Measurements from ENCODE around the gene ANKRD31. TPM values are rescaled to one million over a fixed set of nuclear protein-coding genes. Genes with fewer than 3 reads are reported as not detected.
"Not testable (repeated sequence)": the region's sequence is repeated elsewhere in the genome, so short reads cannot be mapped to it uniquely, and the experiment has no call there.

ANKRD31 gene
- total RNA-seq, 1 donor from 2014 or later = 0.12 TPM

- DNase-seq (ENCODE audit: low read depth) = no peak
- no peak overlapping the region for H3K4me3 ChIP-seq (ENCODE audit: low read depth, low read length)
- TF ChIP-seq CTCF (conservative IDR thresholded peaks at IDR 0.05; ENCODE audit: low read depth, low read length) = no peak
Observed at GRCh38 chr5:75275756-75276155, 39.1 kb upstream of the ANKRD31 start.

- no peak for DNase-seq (ENCODE audit: low read depth)
- TF ChIP-seq CTCF (conservative IDR thresholded peaks at IDR 0.05; ENCODE audit: low read depth, low read length) = no peak
- no peak overlapping the region for H3K4me3 ChIP-seq (ENCODE audit: low read depth, low read length)
Observed at GRCh38 chr5:75275147-75275546, 38.5 kb upstream of the ANKRD31 start.

- H3K4me3 ChIP-seq (ENCODE audit: low read depth, low read length) = no peak overlapping the region
- DNase-seq (ENCODE audit: low read depth) = no peak
- no peak for TF ChIP-seq CTCF (conservative IDR thresholded peaks at IDR 0.05; ENCODE audit: low read depth, low read length)
Observed at GRCh38 chr5:75274486-75274885, 37.8 kb upstream of the ANKRD31 start.

- DNase-seq (ENCODE audit: low read depth) = not testable (repeated sequence)
Observed at GRCh38 chr5:75270605-75271004, 33.9 kb upstream of the ANKRD31 start.

GRCh38 chr5:75265731-75266130, 29.1 kb upstream of the ANKRD31 start:
- DNase-seq (ENCODE audit: low read depth) = peak; percentile 32
- peak; percentile 83 for TF ChIP-seq CTCF (conservative IDR thresholded peaks at IDR 0.05; ENCODE audit: low read depth, low read length)
- H3K4me3 ChIP-seq (ENCODE audit: low read depth, low read length) = no peak overlapping the region

More at GRCh38 chr5:75270605-75271004, 33.9 kb upstream of the ANKRD31 start:
- H3K4me3 ChIP-seq (ENCODE audit: low read depth, low read length) = not testable (repeated sequence)

- no peak for DNase-seq (ENCODE audit: low read depth)
- TF ChIP-seq CTCF (conservative IDR thresholded peaks at IDR 0.05; ENCODE audit: low read depth, low read length) = no peak
- H3K4me3 ChIP-seq (ENCODE audit: low read depth, low read length) = no peak overlapping the region
Observed at GRCh38 chr5:75262271-75262670, 25.6 kb upstream of the ANKRD31 start.

- no peak for TF ChIP-seq CTCF (conservative IDR thresholded peaks at IDR 0.05; ENCODE audit: low read depth, low read length)
- H3K4me3 ChIP-seq (ENCODE audit: low read depth, low read length) = no peak overlapping the region
- DNase-seq (ENCODE audit: low read depth) = peak; percentile 73
Observed at GRCh38 chr5:75260708-75261107, 24.0 kb upstream of the ANKRD31 start.

GRCh38 chr5:75250452-75250851, 13.8 kb upstream of the ANKRD31 start:
- not testable (repeated sequence) for H3K4me3 ChIP-seq (ENCODE audit: low read depth, low read length); DNase-seq (ENCODE audit: low read depth)
